ENCODE results near the gene PTPMT1.

DNA sequence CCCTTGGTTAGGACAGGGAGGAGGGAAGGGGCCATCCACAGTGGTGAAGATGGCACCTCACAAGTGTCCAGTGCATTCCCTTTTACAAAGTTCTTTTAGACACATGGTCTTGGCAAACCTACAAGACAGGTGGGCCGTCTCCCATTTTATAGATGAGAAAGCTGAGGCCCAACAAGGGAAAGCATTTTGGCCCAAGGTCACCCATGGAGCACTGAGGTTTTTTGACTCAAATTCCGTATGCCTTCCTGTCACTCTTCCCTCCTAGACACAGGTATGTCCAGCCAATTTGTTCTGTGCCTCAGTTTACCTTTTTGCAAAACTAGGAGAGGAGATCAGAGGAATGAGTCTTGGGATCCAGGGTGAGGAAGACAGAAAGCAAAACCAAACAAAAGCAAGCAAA, 27.6 kb downstream of the PTPMT1 start:
- TF ChIP-seq SUZ12 (IDR thresholded peaks at IDR 0.05; ENCODE audit: extremely low read depth, insufficient read depth, insufficient read length), result no peak
- no peak for TF ChIP-seq ZNF274 (IDR thresholded peaks at IDR 0.05; ENCODE audit: low read depth, low read length)
